T-helper 9 cell (primary cell): ENCODE measurements around the gene CDH23.
A peak's percentile ranks its signal among the peaks of the same experiment; 100 is the strongest.

Experiments used
- DNase-seq: peaks from one replicate; pipeline ENCODE4 v3.0.0-alpha.2; 2020

Gene CDH23

DNA sequence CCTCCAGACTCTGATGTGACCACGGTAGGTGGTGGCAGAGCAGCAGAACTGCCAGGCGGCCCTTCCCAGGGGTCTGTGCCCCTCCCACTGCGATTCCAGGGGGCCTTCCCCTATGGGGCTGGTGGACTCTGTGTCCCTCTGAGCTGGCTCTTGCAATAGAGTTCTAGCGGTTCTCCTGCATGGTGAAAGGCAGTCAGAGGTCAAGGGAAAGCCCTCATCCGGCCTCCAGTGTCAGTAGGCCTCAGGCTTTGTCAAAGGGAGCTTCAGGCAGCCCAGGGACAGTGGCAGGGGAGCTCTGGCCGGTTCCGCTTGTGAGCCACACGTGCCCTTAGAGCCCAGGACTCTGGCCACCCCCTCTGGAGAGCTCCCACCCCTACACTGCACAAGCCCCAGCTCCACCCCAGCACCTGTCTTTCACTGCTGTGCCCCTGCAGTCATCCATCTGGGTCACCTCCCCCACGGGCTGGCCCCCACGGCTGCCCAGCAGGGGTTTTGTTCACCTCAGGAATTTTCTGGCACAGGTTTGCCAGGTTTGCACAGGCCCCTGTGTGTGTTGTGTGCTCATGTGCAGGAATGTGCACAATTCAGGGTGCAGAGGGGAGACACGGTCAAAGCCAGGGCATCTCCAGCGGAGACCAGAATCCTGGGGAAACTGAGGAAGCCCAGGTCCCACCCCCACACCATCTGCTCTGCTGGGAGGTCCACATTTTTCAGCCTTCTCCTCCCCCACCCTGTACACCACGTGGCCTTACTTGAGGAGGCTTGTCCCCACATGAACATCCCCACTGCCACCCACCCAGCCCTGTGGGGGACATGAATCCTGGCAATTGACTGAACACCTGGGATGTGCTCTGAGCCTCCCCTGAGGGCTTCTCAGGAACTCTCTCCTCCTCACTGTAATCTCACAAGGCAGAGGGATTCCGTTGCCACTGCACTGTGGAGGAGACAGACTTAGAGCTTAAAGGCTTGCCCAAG, 299.1 kb downstream of the CDH23 start:
- no peak for DNase-seq

DNA sequence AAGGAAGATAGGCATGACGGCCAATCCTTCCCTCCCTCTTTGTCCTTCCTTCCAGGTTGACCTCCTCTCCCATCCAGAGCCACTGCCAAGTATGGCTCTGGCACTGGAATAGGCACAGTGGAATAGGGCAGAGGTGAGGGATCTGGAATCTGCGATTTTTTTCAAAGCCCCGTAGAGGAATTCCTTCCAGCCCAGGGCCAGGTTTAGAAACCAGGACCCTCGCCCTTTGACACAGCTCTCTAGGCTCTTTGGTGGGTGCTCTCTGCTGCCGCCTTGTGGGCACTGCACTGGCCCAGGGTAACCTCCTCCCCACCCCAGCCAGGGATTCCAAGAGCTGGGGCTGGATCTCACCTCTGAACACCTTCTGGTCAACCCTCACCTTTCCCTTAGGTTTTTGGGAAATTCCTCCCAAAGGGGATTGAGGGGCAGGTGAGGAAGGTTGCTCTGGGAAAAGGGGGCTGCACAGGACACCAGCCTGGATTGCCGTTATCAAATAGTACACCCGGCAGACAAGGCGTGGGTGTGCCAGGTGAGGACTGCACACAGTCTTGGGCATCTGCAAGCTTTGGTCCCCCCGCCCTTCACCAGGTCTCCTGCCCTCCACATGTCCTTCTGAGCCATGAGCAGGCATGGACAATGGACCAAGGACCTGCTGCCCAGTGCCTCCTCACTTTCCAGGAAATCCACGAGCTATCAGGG, 300.1 kb downstream of the CDH23 start:
- peak; percentile 65 for DNase-seq

DNA sequence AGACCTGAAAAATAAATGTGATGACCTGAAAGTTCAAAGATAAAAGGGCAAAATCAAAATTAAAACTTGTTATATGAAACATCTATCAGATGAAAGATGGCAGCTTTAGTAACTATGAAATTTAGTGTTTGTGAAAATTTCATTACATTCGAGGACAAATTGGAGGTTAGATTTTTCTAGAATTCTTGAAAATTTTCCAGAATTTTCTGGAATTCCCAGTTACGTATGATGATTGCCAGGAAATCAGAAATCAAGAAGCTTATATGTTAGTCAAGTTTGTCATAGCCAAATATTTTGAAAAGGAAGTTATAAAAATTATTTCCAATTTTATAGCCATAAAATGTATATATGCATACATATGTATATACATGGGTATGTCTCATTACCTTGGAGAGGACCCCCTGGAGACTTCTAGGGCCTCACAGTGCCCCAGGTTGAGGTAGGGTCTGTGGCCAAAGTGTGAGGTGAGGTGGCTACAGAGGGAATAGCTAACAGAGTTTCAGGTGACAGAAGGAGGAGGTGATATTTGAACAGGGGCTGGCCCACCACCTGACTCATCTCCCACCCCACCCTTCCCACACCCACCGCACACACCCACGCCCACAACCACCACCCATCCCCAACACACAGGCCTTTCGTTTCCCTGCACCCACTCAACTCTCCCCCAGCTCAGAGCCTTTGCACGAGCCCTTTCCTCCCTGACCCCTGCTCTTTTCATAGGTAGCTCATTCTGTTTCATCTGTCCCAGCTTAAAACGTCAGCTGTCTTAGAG, 301.4 kb downstream of the CDH23 start:
- DNase-seq = peak; percentile 16

DNA sequence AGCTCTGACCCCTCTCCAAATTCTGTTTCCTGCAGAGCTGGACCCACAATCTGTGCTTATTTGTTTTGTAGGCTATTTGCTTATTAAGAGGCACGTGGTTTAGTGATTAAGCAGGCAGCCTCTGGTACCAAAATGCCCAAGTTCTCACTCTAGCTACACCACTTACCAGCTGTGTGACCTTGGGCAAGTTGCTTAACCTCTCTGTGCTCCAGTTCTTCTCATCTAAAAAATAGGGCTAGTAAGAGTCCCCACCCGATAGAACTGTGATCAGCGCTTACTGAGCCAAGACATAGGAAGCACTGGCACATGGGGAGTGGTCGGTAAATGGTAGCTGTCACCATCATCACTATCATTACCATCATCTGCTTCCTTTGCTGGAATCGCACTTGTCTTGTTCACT, 302.0 kb downstream of the CDH23 start:
- no peak for DNase-seq

DNA sequence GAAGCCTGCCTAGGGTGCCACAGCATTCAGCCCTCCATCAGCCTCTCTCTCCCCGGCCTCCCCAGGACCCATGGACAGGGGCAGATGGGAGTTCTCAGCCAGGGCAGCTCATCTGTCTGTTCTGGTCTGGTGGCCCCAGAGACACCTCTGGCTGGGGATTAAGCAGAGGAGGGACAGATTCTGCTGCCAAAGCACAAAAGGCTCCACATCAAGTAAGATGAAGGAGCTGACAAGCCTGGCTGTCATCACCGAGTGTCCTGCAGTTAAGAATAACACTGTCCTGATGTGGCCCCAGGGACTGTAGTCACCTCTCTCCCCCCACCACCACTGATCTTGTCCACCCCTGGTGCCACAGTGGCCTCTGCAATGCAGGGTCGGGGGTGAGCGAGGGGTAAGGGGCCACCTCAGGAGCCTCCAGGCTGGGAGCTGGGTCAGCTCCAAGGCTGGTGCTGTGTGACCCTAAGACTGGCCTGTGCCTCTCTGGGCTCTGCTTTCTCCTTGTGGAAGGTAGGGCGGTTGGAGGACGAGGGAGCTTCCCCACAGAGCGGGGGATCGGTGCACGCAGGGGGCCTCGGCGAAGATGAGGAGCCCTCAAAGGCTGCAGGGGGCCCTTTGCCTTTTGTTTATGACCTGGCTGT, 304.1 kb downstream of the CDH23 start:
- no peak for DNase-seq

DNA sequence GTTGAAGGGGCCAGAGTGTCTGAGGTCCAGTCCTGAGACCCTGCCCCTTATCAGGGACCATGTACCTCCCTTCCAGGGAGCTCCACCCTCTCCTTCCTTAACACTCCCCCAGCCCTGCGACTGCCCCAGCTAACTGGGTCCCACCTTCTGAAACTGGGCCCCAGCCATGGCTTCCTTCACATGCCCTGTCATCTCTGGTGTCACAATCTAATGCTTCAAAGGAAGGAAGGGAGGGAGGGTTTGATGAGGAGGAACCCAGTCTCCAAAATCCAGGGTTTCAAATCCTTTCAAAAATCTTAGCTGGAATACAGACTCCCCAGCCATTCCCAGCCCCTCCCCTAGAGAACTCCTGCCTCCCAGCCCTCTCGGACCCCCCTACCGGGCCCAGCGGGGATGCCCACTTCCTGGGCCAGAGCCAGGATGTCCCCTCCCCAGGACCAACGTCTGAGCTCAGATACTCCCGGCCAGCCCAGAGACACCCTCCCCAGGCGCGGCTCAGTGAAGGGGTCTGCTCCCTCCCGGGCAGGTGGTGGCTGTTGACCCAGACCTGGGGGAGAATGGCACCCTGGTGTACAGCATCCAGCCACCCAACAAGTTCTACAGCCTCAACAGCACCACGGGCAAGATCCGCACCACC, 304.9 kb downstream of the CDH23 start:
- no peak for DNase-seq

DNA sequence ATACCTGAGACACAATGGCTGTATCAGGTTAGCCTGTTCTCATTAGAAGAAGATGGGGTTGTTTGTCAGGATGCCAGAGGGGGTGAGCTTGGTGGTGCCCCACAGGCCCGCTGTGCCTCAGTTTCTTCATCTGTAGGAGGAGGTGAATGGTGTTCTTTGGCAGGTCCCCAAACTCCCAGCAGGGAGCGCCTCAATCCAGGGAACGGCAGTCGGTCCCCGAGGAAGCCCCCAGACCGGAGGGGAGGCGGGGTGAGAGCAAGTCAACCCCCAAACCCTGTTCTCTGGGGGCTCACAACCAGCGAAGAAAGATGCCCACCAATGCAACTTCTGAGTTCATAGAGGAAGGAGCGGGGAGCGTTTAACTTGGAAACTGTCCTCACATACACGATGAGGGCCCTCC, 306.9 kb downstream of the CDH23 start:
- no peak for DNase-seq

DNA sequence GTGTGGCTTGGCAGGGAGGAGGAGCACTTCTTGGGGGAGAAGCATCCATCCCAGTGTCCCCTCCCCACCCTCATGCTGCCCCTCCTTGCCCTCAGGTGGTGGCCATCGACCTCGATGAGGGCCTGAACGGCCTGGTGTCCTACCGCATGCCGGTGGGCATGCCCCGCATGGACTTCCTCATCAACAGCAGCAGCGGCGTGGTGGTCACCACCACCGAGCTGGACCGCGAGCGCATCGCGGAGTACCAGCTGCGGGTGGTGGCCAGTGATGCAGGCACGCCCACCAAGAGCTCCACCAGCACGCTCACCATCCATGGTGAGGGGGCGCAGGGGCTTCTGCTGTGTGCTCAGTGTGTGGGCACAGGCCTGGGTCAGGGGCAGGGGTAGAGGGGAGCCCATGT, 308.1 kb downstream of the CDH23 start:
- DNase-seq = no peak

DNA sequence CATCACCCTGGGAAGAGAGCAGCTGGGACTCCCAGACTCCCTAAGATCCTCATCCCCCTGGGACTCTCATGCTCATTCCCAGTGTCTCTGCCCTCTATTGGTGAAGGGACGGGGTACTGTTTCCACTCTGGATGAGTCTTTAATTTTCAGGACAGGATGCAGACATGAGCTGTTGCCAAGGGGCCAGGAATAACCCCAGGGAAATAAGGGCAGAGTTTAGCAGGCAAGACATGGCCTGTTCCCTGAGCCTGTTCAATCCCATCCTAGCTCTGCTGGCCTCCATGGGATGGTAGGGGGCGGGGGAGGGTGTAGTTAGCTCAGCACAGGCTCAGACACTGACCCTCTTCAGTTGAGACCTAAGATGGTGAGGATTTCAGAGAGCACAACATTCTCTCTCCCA, 308.9 kb downstream of the CDH23 start:
- no peak for DNase-seq

DNA sequence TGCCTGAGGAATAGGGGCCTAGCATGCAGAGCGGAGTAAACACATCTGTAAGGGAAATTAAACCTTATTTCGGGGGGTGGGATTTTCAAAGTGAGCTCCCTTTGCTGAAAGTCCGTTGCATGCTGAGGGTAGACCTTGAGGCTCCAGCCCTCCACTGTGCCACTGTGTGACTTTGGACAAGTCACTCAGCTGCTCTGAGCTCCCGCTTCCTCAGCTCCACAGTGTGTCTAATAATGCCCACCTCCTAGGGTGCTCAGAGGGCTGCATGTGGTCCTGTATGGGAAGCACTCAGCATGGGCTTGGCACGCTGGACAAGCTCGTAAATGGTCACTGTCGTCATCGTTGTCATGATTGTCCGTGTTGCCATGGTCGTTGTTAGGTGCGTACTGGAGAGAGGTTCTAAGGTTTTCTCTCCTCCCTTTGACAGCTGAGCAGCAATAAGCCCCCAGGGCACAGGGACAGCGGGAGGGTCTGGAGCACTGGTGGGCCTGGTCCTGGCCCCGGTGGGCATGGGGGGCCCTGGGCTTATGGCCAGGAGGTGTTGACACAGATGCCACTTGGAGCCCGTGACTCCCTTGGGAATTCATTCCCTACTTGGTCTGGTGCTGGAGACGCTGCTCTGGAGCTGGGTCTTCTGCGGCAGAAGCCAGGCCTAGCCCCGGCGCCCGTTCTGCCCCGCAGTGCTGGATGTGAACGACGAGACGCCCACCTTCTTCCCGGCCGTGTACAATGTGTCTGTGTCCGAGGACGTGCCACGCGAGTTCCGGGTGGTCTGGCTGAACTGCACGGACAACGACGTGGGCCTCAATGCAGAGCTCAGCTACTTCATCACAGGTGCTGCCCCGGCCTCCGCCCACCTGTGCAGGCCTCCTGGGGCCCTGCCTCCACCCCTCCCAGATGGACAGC, 309.7 kb downstream of the CDH23 start:
- no peak for DNase-seq

DNA sequence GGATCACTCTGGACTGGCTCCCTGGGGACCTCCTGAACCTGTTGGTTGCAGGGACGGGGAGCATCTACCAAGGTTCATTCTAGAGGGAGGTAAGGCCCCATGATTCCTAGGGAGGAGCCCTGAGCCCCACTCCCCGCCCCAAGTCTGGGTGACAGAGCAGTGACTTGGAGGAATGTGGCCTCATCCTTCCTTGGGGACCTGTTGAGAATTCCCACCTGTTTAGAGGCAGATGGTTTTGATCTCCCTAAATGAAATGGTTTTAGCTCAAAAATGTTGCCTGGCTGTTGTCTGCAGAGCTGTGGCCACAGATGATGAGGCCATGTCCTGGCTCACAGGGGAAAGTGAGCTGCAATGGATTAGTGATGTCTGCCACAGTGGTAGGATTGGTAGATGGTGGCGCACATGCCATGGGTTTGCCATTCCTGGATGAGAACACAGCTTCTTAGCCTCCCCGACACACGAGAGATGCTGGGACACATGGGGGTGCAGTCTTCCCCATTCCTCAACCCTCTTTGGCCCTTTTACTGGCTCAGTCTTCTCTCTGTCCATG, 310.6 kb downstream of the CDH23 start:
- DNase-seq = no peak

DNA sequence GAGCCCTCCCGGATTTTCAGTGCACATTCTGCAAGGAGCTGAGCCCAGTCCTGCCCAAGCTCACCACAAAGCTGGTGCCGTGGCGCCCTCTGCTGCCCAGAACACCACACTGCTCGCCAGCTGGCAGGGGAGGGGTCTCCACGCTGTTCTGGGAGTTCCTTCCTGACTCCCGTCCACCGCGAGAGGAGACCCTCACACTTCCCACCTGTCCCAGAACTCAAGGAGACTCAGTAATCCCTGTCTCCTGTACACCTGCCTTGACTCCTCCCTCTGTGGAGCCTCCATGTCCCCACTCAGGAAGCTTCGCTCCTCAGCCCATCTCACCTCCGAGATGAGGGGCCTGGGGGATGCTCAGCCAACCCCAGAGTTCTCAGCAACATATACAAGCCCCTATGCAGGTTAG, 311.6 kb downstream of the CDH23 start:
- DNase-seq = peak; percentile 61

DNA sequence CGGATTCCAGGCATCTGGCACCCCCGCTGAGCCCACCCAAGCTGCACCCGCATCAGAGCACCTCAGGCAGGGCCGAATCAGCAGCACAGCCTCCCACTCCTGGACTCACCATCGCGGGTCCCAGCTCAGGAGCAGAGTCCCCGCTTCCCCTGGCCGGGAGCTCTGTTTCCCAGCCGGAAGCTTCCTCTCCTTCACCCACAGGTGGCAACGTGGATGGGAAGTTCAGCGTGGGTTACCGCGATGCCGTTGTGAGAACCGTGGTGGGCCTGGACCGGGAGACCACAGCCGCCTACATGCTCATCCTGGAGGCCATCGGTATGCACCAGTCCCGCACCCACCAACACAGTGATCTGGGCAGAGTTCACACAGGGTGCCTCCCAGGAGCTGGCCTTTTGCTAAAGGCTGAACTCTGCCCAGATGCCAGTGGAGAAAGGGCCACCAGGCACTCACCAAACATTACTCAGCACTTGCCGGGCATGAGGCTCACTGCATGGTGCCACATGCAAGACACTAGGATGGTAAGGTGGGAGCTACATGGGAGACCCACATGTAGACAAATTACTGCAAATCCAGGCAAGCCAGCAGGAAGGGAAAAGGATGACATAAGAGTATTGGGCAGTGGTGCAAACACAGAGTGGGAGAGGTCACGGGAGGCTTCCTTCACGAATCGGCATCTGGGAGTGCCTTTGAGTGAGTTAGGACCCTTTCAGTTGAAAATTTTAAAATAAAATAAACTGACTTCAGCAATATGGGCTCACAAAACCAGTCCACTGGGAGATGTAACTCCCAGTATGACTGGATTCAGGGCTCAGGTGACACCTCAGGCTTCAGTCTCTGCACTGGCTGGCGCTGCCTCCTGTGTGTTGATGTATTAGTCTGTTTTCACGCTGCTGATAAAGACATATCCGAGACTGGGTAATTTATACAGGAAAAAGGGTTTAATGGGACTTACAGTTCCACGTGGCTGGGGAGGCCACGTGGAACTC, 312.5 kb downstream of the CDH23 start:
- DNase-seq = no peak

DNA sequence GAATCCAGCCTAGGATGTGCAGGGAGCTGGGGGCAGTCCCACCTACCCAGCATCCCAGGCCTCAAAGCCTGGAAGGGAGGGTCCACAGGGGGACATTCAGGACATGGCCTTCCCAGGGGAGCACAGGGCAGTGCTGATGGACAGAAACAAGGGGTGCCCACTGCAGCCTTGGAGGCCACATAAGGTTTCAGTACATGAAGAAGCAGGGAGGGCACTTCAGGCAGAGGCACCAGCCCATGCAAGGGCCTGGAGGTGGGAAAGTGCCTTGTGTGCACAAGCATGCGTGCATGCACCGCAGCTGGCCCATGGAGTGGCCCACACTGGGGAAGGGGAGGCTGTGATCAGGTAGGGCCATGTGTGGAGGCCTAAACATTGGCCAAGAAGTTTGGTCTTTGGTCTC, 313.8 kb downstream of the CDH23 start:
- DNase-seq = no peak

DNA sequence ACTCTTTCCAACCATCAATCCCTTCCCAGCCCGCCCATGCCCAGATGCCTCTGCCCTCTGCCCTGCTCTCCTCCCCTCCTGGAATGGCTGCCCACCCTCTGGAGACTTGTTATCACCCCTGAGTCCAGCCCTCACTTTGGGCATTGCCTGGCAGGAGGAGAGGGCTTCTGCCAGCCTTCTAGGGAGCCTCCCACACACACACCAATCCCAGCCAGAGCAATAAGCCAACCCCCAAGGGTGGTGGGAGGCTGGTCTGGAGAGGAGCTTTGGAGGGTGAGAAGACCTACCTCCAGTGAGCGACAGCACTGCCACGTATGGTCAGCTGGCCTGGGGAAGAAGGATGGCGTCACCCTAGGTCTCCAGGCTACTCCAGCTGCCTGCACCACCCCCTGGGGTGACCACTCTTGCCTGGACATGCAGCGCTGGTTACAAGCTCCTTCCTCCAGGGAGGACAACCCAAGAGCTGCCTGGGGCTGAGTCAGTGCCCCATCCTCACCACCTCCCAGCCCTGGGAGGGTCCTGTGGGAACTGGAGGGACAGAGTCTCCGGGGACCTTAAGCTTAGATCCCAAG, 314.4 kb downstream of the CDH23 start:
- no peak for DNase-seq

DNA sequence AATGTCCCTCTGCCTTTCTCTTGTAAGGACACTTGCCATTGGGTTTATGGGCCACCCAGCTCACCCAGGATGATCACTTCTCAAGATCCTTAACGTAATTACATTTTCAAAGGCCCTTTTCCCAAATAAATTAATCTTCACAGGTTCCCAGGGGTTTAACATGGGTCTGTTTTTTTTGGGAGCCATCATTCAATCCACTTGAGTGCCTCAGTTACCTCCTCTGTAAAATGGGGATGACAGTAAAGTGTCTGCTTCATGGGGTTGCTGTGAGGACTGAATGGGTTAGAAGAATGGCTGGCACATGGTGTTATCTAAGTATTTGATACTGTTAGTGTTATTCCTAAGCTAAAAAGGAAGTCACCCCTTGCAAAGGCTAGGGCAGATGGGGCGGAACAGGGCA, 315.4 kb downstream of the CDH23 start:
- no peak for DNase-seq

DNA sequence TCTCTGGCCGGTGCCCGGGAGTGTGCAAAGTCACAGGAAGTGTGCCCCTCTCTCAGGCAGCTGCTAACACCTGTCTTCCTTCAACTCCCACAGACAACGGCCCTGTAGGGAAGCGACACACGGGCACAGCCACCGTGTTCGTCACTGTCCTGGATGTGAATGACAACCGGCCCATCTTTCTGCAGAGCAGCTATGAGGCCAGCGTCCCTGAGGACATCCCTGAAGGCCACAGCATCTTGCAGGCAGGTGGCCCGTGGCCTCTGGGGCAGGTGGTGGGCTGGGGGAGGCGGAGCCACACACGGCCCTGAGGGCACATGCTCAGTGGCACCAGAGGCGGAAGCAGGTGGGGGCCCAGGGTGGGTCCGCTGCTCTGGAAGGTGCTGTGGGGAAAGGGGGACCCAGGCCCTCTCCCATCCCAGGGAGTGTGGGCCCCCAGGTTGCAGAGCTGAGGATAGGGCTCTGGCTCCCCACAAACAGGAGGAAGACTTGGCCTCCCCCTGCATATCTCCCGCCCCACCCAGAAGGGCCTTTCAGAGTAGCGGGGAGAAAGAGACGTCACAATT, 315.9 kb downstream of the CDH23 start:
- DNase-seq = no peak

DNA sequence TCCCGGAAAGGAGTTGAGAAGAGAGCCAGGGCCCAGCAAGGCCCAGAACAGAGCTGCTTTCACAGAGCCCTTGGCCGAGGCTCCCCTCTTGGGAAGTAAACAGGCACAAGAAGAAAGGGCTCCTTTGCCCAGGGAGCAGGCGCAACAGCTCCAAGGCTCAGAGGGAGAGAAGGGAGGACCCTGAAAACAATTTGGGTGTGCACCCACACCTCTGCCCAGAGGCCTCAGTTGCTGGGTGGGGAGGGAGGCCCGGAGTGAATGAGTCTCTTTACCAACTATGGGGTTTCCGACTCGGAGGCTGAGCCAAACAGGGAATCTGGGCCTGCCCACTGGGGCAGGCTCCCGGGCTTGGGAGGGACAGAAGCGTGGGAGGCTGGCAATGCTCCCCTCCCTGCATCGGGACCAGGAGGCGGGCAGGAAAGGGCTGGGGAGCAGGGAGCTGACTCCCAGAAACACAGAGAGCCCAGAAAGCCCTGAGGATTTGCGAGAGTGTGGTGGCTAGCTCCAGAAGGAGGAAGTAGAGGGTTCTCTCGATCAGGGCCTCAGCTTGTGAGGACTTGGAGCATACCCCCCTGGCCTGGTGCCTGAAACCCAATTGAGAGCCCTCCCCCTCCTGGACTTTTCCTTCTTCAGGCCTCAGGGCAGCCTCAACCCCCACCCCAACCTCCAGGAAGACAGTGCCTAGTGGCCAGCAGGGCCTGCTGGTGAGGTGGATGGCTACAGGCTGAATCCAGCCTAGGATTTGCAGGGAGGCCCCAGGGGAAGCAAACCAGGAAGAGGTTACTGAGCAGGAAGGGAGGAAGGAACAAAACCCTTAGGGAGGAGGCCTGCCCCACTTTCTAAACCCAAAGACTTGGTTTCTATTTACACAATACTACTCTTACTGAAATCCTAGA, 316.7 kb downstream of the CDH23 start:
- no peak for DNase-seq
